ENCODE results near the gene DLGAP3. TPM values are rescaled to one million over a fixed set of nuclear protein-coding genes. Genes with fewer than 3 reads are reported as not detected.

Gene DLGAP3
- total and polyA plus RNA-seq, 2 of the 13 experiments (the other 11 are each of a cell fraction or from before 2014, with no cell fraction given) = 0.03 to 0.04 TPM

DNA sequence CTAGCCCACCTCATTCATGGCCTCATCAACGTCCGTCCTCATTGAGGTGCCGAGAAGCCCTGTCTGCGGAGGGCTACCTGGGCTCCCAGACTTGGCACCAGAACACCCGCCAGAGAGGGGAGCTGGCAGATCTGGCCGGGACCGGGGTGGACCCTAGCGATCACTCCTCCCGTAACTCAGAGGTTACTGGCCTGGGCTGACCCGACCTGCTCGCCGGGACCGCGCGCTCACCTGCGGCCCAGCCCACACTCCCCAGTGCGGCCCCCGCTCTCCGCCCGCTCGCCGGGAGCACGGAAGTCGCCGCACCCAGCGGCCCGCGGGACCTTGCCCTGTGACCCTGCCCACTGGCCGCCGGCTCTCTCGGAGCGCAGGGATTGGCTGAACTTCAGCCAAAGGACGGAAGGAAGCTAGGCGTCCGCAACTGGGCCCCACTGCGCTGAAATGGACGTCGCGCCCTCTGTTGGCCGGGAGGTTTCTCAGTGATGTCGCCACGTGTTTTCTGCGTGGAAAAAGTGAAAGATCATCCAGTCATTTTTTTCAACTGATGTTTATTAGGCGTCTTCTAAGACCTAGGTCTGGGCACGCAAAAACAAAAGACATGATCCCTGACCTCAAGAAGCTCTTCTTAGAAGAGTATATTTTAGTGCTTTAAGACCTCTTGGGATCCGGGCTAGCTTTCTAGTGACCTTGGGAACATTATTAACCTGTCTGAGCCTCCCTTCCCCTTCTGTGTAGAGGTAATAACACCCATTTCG is 69.8 kb downstream of the DLGAP3 start, which contains the start of gene SMIM12 (continued):
- peak; percentile 20; the same call in 1 of the 2 replicates for TF ChIP-seq KDM3A (CRISPR knock-in tag; IDR thresholded peaks at IDR 0.05; ENCODE audit: low read depth)
- no peak for TF ChIP-seq PAWR (CRISPR knock-in tag; IDR thresholded peaks at IDR 0.05; ENCODE audit: borderline replicate concordance)
- TF ChIP-seq ZNF652 (CRISPR knock-in tag; IDR thresholded peaks at IDR 0.05; ENCODE audit: borderline replicate concordance, low read depth) = no peak; the same call in 1 of the 2 replicates
- TF ChIP-seq, protein P1, sequence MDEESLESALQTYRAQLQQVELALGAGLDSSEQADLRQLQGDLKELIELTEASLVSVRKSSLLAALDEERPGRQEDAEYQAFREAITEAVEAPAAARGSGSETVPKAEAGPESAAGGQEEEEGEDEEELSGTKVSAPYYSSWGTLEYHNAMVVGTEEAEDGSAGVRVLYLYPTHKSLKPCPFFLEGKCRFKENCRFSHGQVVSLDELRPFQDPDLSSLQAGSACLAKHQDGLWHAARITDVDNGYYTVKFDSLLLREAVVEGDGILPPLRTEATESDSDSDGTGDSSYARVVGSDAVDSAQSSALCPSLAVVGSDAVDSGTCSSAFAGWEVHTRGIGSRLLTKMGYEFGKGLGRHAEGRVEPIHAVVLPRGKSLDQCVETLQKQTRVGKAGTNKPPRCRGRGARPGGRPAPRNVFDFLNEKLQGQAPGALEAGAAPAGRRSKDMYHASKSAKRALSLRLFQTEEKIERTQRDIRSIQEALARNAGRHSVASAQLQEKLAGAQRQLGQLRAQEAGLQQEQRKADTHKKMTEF (CRISPR knock-in tag; IDR thresholded peaks at IDR 0.05) = peak; percentile 94
- no peak for TF ChIP-seq CEBPB (IDR thresholded peaks at IDR 0.05; ENCODE audit: borderline replicate concordance, low read depth, low read length)
- TF ChIP-seq SUZ12 (IDR thresholded peaks at IDR 0.05; ENCODE audit: low read depth, low read length) = no peak
- TF ChIP-seq GABPA (IDR thresholded peaks at IDR 0.05; ENCODE audit: low read depth, low read length) = peak; percentile 80
- peak; percentile 94 for TF ChIP-seq GABPA (CRISPR knock-in tag; IDR thresholded peaks at IDR 0.05; ENCODE audit: low read depth)
- TF ChIP-seq, protein P2, sequence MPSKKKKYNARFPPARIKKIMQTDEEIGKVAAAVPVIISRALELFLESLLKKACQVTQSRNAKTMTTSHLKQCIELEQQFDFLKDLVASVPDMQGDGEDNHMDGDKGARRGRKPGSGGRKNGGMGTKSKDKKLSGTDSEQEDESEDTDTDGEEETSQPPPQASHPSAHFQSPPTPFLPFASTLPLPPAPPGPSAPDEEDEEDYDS (CRISPR knock-in tag; IDR thresholded peaks at IDR 0.05) = peak; percentile 75
- TF ChIP-seq, protein P3, sequence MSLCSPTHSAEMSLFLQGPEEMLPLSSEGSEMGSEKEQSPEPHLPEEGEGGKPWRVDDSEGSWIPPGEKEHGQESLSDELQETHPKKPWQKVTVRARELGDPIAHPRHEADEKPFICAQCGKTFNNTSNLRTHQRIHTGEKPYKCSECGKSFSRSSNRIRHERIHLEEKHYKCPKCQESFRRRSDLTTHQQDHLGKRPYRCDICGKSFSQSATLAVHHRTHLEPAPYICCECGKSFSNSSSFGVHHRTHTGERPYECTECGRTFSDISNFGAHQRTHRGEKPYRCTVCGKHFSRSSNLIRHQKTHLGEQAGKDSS (CRISPR knock-in tag; IDR thresholded peaks at IDR 0.05; ENCODE audit: borderline replicate concordance, low read depth) = peak; percentile 69; the same call in 1 of the 2 replicates
- TF ChIP-seq, protein P4, sequence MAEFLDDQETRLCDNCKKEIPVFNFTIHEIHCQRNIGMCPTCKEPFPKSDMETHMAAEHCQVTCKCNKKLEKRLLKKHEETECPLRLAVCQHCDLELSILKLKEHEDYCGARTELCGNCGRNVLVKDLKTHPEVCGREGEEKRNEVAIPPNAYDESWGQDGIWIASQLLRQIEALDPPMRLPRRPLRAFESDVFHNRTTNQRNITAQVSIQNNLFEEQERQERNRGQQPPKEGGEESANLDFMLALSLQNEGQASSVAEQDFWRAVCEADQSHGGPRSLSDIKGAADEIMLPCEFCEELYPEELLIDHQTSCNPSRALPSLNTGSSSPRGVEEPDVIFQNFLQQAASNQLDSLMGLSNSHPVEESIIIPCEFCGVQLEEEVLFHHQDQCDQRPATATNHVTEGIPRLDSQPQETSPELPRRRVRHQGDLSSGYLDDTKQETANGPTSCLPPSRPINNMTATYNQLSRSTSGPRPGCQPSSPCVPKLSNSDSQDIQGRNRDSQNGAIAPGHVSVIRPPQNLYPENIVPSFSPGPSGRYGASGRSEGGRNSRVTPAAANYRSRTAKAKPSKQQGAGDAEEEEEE (CRISPR knock-in tag; IDR thresholded peaks at IDR 0.05; ENCODE audit: borderline replicate concordance) = no peak
- TF ChIP-seq DPF2 (CRISPR knock-in tag; IDR thresholded peaks at IDR 0.05; ENCODE audit: borderline replicate concordance, low read depth) = no peak
- TF ChIP-seq, protein P5, sequence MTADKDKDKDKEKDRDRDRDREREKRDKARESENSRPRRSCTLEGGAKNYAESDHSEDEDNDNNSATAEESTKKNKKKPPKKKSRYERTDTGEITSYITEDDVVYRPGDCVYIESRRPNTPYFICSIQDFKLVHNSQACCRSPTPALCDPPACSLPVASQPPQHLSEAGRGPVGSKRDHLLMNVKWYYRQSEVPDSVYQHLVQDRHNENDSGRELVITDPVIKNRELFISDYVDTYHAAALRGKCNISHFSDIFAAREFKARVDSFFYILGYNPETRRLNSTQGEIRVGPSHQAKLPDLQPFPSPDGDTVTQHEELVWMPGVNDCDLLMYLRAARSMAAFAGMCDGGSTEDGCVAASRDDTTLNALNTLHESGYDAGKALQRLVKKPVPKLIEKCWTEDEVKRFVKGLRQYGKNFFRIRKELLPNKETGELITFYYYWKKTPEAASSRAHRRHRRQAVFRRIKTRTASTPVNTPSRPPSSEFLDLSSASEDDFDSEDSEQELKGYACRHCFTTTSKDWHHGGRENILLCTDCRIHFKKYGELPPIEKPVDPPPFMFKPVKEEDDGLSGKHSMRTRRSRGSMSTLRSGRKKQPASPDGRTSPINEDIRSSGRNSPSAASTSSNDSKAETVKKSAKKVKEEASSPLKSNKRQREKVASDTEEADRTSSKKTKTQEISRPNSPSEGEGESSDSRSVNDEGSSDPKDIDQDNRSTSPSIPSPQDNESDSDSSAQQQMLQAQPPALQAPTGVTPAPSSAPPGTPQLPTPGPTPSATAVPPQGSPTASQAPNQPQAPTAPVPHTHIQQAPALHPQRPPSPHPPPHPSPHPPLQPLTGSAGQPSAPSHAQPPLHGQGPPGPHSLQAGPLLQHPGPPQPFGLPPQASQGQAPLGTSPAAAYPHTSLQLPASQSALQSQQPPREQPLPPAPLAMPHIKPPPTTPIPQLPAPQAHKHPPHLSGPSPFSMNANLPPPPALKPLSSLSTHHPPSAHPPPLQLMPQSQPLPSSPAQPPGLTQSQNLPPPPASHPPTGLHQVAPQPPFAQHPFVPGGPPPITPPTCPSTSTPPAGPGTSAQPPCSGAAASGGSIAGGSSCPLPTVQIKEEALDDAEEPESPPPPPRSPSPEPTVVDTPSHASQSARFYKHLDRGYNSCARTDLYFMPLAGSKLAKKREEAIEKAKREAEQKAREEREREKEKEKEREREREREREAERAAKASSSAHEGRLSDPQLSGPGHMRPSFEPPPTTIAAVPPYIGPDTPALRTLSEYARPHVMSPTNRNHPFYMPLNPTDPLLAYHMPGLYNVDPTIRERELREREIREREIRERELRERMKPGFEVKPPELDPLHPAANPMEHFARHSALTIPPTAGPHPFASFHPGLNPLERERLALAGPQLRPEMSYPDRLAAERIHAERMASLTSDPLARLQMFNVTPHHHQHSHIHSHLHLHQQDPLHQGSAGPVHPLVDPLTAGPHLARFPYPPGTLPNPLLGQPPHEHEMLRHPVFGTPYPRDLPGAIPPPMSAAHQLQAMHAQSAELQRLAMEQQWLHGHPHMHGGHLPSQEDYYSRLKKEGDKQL (CRISPR knock-in tag; IDR thresholded peaks at IDR 0.05; ENCODE audit: low read depth) = 0 out of 2 replicates have a peak, but pooled peaks have one; percentile 34
- TF ChIP-seq, protein P6, sequence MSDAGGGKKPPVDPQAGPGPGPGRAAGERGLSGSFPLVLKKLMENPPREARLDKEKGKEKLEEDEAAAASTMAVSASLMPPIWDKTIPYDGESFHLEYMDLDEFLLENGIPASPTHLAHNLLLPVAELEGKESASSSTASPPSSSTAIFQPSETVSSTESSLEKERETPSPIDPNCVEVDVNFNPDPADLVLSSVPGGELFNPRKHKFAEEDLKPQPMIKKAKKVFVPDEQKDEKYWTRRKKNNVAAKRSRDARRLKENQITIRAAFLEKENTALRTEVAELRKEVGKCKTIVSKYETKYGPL (CRISPR knock-in tag; IDR thresholded peaks at IDR 0.05) = no peak
- TF ChIP-seq ZSCAN9 (CRISPR knock-in tag; IDR thresholded peaks at IDR 0.05; ENCODE audit: borderline replicate concordance) = no peak; the same call in 1 of the 2 replicates
- peak; percentile 28 for TF ChIP-seq ZNF781 (CRISPR knock-in tag; IDR thresholded peaks at IDR 0.05; ENCODE audit: borderline replicate concordance, not compliant biosample characterization)
- peak; percentile 95 for TF ChIP-seq YEATS4 (CRISPR knock-in tag; IDR thresholded peaks at IDR 0.05; ENCODE audit: borderline replicate concordance)
- TF ChIP-seq RELA (CRISPR knock-in tag; IDR thresholded peaks at IDR 0.05) = no peak

Measured in HepG2 (cell line).